Kidney capillary endothelial cell (primary cell): ENCODE data around the gene SERBP1.
"Not testable (repeated sequence)": the region's sequence is repeated elsewhere in the genome, so short reads cannot be mapped to it uniquely, and the experiment has no call there.

Experiments
- DNase-seq: peaks from one replicate; pipeline ENCODE4 v3.0.0-alpha.2; 2018; ENCODE audit warnings: low spot score

Gene SERBP1

DNA sequence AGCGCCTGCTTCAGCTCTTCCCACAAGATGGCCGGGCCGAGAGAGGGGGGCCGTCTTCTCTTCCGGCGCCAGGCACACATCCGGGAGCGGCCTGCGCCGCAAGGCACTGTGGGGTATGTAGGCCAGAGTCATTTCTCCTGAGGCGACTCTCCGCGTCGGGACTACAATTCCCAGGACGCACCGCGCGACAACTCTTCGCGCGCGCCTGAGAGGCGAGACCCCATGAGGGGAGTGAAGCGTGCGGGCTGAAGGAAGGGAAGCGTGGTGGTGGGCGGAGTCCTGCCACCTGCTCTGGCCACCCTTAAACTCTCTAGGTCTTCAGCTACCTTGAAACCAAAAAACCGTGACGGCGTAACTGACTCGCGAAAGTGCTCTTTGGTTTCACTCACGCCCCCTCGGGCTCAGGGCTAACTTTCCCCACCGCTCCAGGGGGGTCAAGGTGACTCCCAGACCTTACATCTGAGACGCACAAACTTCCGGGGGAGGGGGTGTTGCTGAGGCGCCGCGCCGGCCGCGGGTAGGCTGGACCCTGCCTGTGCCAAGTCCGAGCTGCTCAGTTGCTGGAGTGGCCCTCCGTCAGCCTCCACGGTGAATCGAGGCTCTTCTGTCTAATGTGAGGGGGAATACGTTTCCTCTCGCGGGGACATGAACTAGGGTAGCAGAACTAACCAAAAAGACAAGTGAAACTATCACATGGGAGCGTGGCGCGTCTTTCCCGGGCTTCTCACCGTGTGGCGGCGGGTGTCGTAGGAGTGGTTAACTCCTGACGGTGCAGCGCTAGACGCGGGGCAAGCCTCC, at the start of gene SERBP1:
TSS of gene SERBP1 (minus strand) at position 45 of the 798 bp plus-strand sequence. CDS start 102 bp downstream, outside the sequence.
- DNase-seq: peak; percentile 96

GRCh38 chr1:67479146-67479891, 49.1 kb upstream of the SERBP1 start:
- DNase-seq: no peak

DNA sequence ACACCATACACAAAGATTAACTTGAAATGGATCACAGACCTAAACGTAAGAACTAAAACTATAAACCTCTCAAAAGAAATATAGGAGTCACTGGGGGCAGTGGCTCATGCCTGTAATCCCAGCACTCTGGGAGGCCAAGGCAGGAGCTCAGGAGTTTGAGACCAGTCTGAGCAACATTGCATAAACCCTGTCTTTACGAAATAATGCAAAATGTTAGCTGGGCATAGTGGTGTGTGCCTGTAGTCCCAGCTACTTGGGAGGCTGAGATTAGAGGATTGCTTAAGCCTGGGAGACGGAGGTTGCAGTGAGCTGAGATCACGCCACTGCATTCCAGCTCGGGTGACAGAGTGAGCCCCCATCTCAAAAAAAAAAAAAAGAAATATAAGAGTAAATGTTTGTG, 46.7 kb upstream of the SERBP1 start:
- no peak for DNase-seq

DNA sequence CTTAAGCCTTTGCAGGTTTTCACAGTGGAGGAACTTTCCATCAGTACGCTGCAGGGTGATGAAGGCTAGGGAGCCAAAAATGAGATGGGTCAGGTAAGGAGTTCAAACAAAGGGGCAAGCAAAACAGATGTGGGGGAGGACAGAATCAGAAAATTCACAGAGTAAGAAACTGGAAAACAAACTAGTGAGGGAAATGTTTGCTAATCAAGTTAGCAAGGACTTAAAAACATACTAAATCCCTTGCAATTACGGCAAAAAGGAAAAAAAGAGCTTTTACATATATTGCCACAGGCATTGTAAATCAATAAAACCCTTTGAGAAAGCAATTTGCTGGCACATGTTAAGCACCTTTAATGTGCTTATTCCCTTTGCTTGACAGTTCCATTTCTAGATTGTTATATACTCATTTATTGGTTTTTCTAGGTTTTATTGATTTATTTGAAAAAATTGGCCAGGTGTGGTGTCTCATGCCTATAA, 45.8 kb upstream of the SERBP1 start:
- no peak for DNase-seq

DNA sequence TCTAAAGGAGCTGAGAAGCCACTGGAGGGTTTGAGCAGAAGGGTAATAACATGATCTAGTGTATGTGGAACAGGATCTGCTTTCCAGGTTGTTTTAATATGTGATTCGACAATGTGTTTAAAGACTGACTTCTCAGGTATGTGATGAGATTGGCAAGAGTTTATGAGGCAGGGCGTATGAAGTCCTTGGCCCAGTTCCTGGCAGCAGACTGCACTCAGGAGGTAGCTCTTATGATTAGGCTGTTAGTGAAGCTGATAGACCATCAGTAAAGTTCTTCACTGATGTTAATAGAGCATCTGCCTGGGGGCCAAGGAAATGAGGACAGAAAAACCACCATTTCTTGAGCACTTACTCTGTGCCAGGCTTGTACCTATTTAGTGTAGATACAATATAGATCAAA, 41.9 kb upstream of the SERBP1 start:
- DNase-seq: no peak

- DNase-seq: peak; percentile 51
Measured at GRCh38 chr1:67469431-67469830, 39.2 kb upstream of the SERBP1 start.

DNA sequence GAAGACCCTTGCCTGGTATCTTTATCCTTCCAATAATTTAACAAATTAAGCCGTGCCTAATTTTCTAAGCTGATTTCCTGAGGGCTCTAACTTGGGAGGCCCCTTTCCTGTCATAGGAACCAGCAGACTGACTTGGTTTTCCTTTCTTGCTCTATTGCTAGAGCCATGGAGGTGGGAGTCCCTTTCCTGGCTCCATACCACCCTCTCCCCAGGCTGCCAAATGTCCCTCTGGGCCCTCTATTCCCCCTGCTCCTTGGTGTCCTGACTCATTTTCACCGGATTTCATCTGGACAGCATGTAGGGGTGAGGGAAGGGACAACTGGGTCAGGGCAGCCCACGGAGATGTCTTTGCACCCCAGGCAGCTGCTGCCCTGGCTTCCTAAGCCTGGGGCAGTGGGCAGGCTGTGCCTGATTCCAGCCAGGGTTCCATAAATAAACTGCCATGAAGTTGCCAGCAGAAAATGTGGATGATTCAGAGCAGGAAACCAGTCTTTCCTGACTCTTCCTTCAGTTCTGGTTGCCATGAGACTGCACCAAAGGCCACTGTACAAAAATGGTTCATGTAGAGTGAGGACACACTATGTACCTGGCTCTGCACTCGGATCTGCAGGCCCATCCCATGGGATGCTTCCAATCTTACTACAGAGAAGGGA, 38.0 kb upstream of the SERBP1 start:
- peak; percentile 62 for DNase-seq

DNA sequence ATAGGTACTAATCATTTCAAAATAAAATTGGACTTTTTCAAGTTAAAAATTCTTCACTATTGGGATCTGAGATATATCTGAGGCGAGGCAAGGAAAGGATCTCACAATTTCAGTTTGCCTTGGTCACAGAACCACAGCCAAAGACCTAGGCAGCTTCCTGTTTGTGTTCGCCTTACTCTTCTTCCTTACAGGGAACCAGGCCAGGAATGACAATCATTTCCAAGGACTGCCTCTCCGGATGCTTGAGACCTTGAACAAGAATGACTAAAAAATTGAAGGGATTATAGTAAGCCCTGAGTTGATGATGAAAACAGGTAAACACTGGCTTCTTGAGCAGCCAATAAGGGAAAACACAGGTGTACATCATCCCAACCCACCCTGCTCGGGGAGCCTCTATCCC, 35.2 kb upstream of the SERBP1 start:
- no peak for DNase-seq

DNA sequence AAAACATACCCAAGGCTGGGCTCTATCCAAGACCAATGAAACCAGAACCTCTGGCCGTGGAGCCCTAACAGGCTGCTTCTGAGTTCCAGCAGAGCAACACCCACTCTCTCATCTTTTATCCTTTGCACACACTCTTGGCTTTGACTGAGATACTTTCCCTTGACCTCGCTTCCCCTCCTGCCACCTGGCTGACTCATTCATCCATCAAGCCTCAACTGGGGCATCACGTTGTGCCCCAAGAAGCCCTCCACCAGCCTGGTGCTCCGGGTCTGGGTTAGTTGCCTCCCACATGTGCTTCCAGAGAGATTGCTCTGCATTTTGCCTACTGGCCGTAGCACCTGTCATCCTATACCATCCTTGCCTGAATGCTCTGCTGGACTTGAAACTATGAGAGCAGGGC, 34.5 kb upstream of the SERBP1 start:
- no peak for DNase-seq

DNA sequence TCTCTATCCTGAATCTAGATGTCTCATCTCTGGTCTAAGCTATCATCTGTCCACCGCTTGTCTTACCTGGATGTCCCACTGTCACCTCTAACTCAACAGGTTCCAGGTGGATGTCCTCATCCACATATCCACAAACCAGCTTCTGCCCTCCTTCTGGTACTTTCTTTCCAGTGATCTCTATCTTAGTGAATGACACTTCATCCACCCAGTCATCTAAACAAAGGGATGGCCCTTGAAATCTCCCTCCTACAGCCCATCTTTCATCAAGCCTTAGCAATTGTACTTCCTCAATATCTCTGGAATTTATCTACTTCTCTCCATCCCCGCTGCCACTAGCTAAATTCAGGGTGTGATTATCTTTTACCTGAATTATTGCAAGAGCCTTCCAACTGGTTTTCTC, 33.9 kb upstream of the SERBP1 start:
- no peak for DNase-seq

DNA sequence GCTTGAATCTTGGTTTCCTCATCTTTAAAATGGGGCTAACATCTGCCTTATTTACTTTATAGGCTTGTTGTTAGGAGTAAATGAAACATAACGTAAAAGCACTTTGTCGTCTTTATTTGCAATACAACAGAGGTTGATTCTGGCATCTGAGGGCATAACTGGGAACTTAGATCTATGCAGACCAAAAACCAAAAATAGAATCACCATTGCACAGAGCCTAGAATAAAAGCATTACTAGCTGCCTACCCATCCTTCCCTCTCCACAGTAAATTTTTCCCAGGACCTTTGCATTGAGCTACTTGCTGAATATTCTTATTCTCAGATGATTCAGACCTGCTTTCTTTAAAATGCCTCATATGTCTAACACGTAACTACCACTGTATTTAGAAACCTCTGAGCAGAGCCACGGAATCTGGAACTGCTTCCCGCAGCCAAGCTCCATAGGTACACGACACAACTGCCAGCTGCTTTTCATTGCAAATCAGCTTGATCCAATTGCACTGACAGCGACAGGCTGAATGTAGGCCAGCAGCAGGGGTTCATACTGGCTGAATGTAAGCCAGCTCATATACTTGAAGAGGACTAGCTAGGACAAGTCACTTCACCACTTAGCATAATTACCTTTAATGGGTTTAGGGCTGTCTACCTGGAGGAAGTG, 33.2 kb upstream of the SERBP1 start:
- DNase-seq: no peak

- no peak for DNase-seq
Measured at GRCh38 chr1:67460676-67461500, 30.7 kb upstream of the SERBP1 start.

- DNase-seq: no peak
Measured at GRCh38 chr1:67459068-67459467, 28.9 kb upstream of the SERBP1 start.

- no peak for DNase-seq
Measured at GRCh38 chr1:67458663-67459062, 28.5 kb upstream of the SERBP1 start.

GRCh38 chr1:67457247-67457646, 27.0 kb upstream of the SERBP1 start:
- DNase-seq: no peak

DNA sequence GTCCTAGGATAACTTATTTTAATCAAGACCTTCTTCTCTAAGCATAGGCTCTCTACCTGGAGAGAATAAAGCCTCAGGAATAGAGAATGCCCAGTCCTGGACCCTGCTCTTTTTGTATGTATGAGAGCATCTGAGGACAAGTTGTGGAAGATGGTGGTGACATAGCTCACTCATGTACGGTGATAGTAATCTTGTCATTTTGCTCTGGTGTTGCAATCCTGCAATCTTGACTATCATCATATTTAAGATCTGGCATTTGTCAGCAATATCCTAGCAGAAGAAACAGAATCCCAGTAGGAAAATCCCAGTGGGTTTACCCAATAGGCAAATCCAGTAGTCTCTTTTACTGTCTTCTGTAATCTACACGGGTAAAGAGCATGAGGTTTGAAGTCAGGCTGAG, 21.6 kb upstream of the SERBP1 start:
- DNase-seq: no peak

GRCh38 chr1:67451356-67451755, 21.2 kb upstream of the SERBP1 start:
- no peak for DNase-seq

GRCh38 chr1:67446893-67447292, 16.7 kb upstream of the SERBP1 start:
- no peak for DNase-seq

DNA sequence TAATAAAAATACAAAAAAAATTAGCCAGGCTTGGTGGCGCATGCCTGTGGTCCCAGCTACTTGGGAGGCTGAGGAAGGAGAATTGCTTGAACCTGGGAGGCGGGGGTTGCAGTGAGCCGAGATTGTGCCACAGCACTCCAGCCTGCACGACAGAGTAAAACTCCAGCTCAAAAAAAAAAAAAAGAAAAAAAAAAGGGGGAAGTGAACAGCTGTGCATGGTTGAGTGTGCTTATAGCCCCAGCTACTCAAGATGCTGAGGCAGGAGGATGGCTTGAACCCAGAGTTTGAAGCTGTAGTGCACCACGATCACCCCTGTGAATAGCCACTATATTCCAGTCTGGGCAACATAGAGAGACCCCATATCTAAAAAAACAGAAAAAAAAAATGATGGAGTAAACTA, 15.8 kb upstream of the SERBP1 start:
- not testable (repeated sequence) for DNase-seq

DNA sequence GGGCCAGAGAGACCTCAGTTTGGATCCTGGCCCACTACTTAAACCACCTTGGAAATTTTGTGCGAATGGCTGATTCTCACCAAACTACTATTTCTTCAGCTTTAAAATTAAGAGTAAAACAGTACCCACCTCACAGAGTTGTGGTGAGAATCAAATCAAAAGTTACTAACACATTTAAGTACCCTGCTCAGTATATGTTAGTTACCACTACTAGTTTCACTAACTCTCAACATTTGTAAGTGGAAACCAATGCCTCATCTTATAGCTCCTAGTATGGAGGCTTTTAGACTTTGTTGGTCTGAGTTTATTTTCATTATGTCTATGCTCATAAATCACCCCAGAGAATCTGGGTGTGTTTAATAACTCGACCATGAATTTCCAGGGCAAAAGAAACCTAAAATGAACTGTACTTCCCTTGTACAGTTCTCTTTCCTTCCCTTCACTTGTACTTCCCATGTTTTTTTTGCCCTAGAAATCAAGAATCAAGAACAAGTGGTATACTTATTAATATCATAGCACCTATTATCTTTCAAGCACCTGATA, 11.6 kb upstream of the SERBP1 start:
- no peak for DNase-seq

- no peak for DNase-seq
Measured at GRCh38 chr1:67441183-67441582, 11.0 kb upstream of the SERBP1 start.
